ENCODE measurements around the gene EMILIN2.
"Not testable (repeated sequence)": the region's sequence is repeated elsewhere in the genome, so short reads cannot be mapped to it uniquely, and the experiment has no call there.

The EMILIN2 gene

DNA sequence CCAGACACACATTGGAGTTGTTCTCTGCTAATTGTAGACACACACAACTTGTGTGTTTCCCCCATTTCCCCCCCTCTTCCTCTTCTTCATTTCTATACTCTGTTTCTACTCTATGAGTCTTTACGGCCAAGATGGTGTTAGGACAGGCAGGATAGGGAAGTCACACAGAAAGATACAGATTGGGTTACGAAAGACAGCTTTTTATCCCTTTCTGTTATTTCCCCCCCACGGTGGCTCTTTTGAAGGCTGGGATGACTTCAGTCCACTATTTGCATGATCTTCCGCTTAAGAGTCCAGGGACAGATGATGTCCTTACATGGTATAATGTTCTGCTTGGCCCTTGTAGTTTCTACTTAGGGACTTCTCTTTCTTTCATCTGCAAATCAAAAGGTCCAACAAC is 1.6 kb upstream of the EMILIN2 start:
- DNase-seq (ENCODE audit: low spot score), result no peak

DNA sequence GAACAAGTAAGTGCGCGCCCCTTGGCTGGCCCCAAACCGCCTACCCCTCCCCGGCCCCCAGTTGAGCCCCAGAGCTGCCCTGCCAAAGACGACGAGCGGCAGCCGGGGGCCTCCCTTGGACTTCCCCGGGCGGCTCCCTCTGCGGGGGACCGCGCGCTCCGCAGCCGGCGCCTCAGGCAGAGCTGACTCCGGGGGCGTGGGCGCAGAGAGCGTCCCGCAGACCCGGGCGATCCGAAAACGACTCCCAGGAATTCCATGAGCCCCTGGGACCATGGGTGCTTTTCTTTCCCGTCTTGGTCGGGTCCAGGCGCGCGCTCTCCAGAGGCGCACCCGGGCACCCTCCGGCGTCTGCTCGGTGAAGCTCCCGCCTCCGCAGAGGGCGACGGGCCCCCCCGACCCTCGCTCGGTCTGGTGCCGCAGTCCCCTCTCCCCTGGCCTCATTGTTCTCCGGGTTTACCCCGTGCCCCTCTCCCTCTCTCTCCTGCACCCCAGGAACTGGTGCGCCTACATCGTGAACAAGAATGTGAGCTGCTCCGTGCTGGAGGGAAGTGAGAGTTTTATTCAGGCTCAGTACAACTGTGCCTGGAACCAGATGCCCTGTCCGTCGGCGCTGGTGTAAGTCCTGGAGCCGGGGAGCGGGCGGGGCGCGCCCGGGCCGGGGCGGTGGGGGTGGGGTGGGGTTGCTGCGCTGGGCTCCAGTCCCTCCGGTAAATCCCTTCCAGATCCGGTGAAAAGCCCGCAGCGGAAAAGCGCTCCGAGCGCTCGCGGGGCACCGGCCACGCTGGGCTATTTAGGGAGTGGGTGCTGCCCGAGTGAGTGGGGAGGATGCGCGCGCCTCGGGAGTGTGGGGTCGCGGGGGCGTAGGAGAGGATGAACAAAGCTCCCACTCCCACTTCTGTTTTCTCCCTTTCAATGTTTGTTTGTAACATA is 776 bp downstream of the EMILIN2 start:
- peak; percentile 63 for DNase-seq (ENCODE audit: low spot score)

DNA sequence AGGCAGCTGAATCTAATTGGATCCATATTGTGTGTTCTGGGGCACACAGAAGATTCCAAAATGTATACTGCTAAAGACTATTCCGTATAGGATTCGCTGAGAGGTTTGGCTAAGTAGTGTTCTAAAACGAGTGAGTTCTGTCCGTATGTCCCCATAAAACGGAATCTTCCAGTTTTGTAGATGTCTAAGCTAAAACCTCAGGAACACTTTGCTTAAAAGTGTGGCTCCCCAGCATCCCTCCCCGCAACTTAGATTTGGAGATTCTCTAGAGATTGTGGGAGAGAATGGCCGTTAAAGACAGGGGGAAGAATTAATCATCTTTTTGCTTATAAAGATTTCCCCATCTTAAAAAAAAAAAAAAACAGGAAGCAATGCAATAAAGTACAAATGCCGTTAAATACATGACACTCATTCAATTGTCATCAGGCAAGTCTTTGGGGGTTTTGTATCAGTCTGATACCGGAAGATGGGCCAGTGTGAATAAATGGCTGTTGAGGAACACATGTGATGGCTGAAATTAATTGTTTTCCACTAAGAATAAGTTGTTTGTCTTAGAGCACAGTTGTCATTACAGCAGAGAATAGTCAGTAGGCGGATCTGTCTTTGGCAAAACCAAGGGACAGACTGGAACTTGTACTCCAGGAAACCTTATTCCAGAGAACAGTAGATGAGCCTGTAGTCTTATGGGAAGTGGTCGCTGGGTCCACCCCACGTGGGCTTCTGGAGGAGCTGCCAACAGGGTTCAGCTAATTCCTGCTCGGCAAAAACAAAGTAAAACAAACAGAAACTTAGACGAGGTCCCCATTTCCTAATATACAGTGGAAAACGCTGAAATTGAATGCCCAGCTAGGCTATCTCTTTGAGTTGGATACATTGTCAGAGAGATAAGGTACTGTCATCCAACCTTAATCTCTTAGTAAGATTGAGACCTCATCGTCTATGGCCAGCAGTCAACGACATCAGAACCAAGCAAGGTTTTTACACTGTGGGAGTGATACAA is 1.7 kb downstream of the EMILIN2 start:
- no peak for DNase-seq (ENCODE audit: low spot score)

DNA sequence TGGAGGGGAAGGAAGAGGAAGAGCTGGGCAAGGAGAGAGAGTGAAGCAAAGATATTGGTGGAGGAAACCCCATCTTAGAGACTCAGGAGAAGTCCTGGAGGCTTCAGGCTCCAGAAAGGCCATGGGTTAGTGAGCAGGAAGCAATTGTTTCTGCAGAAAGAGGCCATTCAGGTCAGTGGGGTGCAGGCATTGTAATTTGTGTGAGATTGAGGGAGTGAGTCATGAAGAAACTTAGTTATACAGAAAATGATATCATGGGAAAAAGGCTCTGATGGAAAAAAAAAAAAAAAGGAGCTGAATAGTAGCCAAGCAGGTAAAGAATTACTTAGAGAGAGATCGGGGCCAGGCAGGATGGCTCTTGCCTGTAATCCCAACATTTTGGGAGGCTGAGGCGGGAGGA is 4.0 kb downstream of the EMILIN2 start:
- DNase-seq (ENCODE audit: low spot score), result no peak

DNA sequence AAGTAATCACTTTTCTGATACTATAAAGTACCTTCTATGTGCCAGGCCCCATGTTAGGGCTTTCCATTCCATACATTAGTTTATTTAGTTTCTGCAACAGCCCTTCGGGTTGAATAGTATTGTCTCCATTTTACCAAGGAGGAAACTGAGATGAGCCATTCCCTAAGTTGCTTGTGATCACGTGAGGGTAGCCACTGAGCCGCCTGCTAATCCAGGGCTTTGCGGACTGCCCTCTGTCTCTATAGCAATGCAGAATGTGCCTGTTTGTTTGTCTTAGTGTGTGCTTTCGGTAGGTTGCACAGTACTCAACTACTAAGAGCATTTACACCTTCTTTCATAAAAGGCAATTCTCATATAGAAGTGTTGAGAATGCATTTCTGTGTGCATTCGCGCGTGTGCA is 5.0 kb downstream of the EMILIN2 start:
- no peak for DNase-seq (ENCODE audit: low spot score)

DNA sequence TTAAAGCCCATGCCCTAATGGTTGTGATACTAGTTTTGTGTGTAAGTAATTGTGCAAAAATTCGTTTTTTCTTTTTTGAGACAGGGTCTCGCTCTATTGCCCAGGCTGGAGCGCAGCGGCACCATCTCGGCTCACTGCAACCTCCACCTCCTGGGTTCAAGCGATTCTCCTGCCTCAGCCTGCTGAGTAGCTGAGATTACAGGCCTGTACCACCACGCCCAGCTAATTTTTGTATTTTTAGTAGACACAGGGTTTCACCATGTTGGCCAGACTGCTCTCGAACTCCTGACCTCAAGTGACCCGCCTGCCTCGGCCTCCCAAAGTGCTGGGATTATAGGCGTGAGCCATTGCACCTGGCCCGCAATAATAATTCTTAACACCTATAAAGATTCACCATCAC is 5.7 kb downstream of the EMILIN2 start:
- DNase-seq (ENCODE audit: low spot score), result not testable (repeated sequence)

DNA sequence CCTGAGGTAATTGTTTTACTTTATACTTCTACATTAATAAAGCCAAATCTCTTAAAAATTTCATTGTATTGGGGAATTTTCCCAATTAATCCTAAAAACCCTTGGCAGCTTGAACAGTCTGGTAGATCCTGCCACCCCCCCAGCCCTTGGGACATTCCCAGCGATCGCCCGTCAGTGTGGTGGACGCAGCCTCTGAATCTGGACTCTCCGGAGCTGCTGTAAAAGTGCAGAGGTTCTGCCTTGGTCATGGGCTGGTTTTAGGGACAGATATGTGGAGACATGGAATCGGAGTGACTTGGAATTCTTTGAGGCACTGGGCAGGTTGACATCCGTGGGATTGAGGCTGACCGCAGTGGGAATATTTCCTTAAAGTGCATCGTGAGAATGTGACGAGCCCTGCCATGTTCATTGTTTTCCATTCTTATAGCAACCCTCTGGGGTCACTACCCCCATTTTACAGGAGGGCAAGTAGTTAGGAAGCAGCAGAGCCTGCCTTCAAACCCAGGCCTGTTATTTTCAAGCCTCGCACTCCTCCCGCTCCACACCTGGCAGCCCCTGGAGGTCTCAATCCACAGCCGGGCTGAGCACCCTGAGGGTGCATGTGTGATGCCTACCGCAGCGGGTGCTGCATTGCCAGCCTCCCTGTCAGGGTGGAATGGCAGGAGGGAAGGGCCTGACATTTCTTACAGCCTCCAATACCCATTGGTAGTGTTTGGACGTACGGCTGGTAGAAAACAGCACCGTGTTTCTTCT is 6.5 kb downstream of the EMILIN2 start:
- DNase-seq (ENCODE audit: low spot score), result no peak

DNA sequence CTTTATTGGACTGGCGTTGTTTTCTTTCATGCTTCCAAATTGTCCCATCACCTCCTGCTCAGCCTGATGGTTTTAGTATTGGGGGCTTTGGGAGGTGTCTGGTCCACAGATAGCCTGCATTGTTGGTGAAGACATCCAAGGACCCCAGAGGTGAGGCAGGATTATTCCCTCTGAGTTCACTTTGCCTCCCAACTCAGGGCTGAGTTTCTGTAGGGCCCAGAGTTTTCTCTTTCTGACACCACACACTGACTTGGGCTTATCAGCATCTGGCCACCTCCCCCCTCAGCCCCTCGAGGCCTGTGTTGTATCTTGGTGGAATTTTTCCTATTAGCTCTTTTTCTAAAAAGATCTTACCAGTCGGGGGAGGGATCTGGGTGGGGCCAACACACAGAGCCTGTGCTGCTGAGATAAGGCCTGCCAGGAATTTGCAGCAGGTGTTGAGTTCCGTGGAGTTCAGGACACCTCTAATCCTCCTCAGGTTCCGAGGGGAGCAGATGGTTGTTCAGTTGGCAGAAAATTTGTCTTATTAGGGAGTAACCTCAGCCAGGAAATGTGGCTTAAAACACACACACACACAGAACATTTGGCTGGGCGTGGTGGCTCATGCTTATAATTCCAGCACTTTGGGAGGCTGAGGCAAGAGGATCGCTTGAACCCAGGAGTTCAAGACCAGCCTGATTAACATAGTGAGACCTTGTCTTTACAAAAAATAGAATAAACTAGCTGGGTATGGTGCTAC is 7.3 kb downstream of the EMILIN2 start:
- no peak for DNase-seq (ENCODE audit: low spot score)

DNA sequence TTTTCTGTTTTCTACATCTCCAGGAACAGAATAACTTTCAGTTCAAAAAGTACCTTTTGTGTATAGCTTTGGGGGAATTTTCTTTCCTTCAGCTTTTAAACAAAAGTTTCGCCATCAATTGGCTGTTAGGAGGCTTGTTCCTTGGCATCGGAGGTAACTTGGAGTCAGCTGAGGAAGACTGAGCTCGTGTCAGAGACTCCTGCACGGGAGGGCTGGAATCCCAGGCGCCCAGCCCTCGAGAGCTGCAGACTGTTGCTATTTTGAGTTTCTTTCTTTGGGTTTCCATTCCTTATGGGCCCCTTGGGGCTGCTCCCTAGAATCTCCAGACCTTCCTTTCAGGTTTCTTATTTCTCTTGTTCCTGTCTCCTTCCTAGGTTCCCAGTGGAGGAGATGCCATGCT is 8.1 kb downstream of the EMILIN2 start:
- no peak for DNase-seq (ENCODE audit: low spot score)

DNA sequence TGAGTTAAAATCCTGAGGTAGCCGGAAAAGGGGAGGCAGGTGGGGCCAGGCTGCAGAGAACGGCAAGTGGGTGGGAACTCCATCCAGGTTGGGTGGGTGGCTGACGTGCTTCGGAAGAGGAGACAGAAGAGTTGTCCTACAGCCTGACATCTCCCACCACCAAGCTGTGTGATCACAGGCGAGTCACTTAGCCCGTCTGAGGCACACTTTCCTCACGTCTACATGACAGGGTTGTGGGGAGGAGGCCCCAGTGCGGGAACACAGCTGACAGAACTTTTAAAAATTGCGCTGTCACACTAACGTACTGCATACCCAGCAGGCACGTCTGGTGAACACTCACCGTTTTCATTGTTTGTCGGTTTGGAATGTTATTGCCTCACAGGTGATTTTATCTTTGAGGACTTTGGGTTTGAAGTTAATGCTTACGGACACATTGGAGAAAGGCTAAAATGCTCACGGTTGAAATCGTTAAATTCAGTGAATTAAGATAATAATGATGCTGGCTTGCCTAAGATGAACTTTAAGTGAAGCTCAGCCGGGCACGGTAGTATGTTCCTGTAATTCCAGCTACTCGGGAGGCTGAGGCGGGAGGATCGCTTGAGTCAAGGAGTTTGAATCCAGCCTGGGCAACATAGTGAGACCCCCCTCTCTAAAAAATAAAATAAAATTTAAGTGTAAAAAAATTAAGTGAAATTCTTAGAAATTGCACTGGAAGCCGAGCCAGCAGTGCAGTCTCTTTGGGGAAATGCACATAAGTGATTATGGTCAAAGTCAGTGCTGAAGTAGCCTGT is 8.9 kb downstream of the EMILIN2 start:
- DNase-seq (ENCODE audit: low spot score), result no peak

DNA sequence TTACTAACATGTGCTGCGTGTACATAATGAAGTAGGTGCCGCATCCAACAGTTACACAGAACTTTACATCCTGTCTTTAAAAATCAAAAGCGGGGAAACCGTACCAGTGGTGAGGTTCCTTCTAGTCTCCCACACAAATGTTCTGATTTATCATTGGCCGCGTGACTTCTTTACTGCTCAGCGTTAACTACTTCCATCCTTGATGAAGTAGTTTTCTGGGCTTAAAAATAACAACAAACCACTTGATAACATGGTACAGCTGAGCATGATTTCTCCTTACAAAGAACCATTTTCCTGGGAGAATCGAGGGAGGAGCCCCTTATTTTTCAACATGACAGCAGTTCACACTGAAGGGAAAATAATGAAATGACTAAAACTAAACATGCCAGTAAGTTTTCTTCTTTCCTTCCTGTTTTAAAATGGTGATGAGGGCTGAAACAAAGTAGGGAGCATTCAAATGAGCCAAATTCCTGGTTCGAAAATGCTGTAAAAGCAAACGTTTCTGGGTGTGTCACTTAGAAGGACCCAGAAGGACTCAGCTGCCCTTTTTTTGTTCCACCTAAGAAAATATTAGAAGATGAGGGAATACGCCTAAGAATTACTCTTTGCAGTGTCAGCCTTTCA is 9.9 kb downstream of the EMILIN2 start:
- DNase-seq (ENCODE audit: low spot score), result no peak

DNA sequence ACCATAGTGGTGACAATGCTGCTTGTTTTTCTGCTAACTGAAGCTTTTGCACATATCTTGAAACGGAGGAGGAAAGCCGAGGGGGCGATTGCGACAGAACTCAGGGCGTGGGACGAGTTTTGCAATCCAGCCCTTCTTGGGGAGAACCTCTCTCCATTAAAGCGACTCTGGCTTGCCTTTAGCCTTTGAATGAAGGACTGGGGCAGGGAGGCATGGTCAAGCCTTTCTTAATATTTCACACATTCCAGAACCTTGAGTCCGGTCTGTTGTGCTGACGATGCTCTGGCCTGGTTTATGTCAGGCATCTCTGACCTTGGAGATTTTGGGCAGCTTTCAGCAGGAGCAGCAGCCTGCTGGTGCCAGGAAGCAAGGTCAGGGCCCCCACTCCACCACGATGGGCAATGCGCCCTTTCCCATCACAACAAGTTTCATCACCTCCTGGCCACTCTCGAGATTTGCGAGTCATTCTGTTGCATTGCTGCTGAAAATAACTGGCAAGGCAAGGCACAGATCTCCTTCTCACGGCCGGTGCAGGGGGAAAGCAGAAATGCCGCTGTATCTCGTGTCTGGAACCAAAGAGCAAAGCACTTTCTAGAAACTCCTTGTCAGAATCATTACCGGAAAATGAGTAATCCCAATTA is 10.8 kb downstream of the EMILIN2 start:
- DNase-seq (ENCODE audit: low spot score), result no peak

DNA sequence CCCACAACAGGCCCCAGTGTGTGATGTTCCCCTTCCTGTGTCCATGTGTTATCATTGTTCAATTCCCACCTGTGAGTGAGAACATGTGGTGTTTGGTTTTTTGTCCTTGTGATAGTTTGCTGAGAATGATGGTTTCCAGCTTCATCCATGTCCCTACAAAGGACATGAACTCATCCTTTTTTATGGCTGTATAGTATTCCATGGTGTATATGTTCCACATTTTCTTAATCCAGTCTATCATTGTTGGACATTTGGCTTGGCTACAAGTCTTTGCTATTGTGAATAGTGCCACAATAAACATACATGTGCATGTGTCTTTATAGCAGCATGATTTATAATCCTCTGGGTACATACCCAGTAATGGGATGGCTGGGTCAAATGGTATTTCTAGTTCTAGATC is 13.6 kb downstream of the EMILIN2 start:
- DNase-seq (ENCODE audit: low spot score), result not testable (repeated sequence)

DNA sequence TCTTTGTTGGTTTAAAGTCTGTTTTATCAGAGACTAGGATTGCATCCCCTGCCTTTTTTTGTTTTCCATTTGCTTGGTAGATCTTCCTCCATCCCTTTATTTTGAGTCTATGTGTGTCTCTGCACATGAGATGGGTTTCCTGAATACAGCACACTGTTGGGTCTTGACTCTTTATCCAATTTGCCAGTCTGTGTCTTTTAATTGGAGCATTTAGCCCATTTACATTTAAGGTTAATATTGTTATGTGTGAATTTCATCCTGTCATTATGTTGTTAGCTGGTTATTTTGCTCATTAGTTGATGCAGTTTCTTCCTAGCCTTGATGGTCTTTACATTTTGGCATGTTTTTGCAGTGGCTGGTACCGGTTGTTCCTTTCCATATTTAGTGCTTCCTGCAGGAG is 17.2 kb downstream of the EMILIN2 start:
- DNase-seq (ENCODE audit: low spot score), result not testable (repeated sequence)

DNA sequence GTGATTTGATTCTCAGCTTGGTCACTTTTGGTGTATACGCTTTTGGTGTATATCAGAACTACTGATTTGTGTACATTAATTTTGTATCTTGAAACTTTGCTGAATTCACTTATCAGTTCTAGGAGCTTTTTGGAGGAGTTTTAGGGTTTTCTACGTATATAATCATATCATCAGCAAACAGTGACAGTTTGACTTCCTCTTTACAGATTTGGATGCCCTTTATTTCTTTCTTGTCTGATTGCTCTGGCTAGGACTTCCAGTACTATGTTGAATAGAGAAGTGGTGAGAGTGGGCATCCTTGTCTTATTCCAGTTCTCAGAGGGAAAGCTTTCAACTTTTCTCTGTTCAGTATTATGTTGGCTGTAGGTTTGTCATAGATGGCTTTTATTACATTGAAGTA is 19.7 kb downstream of the EMILIN2 start:
- not testable (repeated sequence) for DNase-seq (ENCODE audit: low spot score)

DNA sequence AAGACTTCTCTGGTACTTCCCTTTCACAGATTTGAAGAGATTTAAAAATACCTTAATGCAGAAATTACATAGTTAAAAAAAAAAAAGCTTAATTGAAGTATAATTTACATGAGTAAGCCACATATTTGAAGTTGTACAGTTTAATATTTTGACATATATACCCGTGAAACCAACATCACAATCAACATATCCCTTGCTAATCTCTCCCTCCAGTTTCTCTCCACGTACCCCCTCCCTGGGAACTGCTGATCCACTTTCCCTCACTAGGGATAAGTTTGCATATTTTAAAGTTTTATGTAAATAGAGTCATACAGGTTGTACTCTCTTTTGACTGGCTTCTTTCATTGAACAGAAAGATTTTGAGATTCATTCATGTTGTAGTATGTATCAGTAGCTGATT is 22.4 kb downstream of the EMILIN2 start:
- no peak for DNase-seq (ENCODE audit: low spot score)

DNA sequence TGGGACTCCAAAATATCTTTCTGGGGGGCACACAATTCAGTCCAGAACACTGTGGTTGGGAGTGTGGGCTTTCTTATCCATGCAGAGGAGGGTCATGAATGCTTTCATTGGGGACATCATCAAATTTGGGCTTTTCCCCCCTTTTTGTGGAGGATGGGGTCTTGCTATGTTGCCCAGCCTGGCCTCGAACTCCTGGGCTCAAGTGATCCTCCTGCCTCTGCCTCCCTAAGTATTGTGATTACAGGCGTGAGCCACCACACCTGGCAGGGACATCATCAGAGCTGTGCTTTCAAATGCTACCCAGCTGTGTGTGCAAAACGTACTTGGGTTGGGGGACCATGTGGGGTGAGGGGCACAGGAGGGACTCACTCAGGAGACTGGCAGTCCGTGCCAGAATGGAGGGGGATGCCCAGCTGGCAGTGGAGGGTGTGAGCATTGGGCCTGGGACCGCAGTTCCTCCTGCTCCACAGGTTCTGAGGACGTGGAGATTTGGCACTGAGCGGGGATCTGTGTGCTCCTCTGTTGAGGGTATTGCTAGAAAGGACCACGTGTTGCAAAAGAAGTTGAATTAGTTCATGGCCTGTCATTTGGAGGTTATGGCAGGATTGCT is 24.4 kb downstream of the EMILIN2 start:
- no peak for DNase-seq (ENCODE audit: low spot score)

DNA sequence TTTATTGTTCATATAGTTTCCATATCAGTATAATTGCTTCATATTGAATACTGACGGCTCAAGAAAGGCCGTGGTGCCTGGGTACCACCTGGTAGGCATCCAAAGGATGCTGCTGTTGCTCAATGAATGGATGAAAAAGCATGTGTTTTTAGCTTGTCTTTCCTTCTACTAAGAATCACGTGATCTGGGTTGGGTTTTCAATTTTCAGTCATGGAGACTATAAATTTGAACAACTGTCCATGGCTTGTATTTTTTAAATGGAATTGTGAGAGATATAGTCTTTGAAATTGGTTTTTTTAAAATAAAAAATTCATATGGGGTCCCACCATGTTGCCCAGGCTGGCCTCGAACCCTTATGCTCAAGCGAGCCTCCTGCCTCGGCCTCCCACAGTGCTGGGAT is 25.3 kb downstream of the EMILIN2 start:
- DNase-seq (ENCODE audit: low spot score), result no peak

DNA sequence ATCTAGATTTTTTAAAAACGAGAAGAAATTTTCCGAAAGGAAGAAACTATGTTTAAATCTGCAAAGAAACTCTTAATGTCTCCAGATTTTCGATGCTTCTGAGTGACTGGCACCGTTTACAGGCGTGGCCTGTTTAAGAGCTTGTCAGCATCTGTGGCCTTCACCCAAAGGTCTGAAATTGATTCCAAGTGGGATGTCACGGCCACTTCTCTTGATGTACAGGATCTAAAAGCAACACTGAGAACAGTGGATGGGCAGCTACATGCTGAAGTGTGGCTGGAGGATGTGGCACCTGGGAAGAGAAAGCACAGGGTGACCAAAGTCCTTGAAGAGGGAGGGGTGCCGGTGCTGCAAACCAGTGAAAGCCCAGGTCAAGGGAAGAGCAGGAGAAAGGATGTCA is 28.0 kb downstream of the EMILIN2 start:
- DNase-seq (ENCODE audit: low spot score), result no peak
